Keratinocyte (primary cell): ENCODE results near the gene ALDOA. TPM values are rescaled to one million over a fixed set of nuclear protein-coding genes. Genes with fewer than 3 reads are reported as not detected.

Experiments used
- DNase-seq: peaks from one replicate; pipeline ENCODE4 v3.0.0-alpha.2; 2011; ENCODE audit warnings: low read depth, missing footprints, low spot score
- FAIRE-seq: peaks from 2 replicates; lab custom pipeline; 2011; peaks lifted over from hg19 to GRCh38; lab: Jason Lieb, UNC
- H2AFZ ChIP-seq: 2 replicates; pipeline ENCODE4 v1.6.0; 2012; ENCODE audit warnings: low read length, control low read depth, inconsistent platforms; ENCODE audit not compliant: control insufficient read depth
- H3K27ac ChIP-seq: 2 replicates; pipeline ENCODE4 v1.5.1; 2011; ENCODE audit warnings: low read length; ENCODE audit not compliant: control insufficient read depth, insufficient read depth
- H3K27me3 ChIP-seq: 3 replicates; pipeline ENCODE4 v1.6.0; 2011; ENCODE audit warnings: low read length; ENCODE audit not compliant: control insufficient read depth, insufficient read depth; ENCODE audit errors: extremely low read depth
- H3K36me3 ChIP-seq, 2 experiments: 2 replicates in 1 of 2; 3 replicates in 1 of 2; pipeline ENCODE4 v1.5.1; 2011; ENCODE audit warnings: low read length in 2 of 2, mild to moderate bottlenecking in 1 of 2; ENCODE audit not compliant: control insufficient read depth in 2 of 2, insufficient read depth in 2 of 2; ENCODE audit errors: extremely low read depth in 1 of 2
- H3K4me1 ChIP-seq: 3 replicates; pipeline ENCODE4 v1.5.1; 2011; ENCODE audit warnings: low read length; ENCODE audit not compliant: control insufficient read depth, insufficient read depth; ENCODE audit errors: extremely low read depth
- H3K4me2 ChIP-seq: 3 replicates; pipeline ENCODE4 v1.6.0; 2011; ENCODE audit warnings: low read depth, low read length; ENCODE audit not compliant: control insufficient read depth, insufficient read depth; ENCODE audit errors: extremely low read depth
- H3K4me3 ChIP-seq, 3 experiments: fragments of 200-600 bp in 1 of 3; sonication (generic) in 1 of 3; 2 replicates in 2 of 3; 3 replicates in 1 of 3; pipeline ENCODE4 v1.5.1; 2011 to 2016; ENCODE audit warnings: low read length in 3 of 3, mild to moderate bottlenecking in 3 of 3, control low read depth in 2 of 3, inconsistent platforms in 1 of 3, low read depth in 1 of 3, mixed read lengths in 1 of 3, mixed run types in 1 of 3, moderate library complexity in 1 of 3; ENCODE audit not compliant: control insufficient read depth in 2 of 3, insufficient read depth in 2 of 3; ENCODE audit errors: extremely low read depth in 1 of 3
- H3K79me2 ChIP-seq: 2 replicates; pipeline ENCODE4 v1.6.0; 2012; ENCODE audit warnings: low read length; ENCODE audit not compliant: control insufficient read depth, insufficient read depth
- H3K9ac ChIP-seq: 3 replicates; pipeline ENCODE4 v1.6.0; 2011; ENCODE audit warnings: low read length; ENCODE audit not compliant: control insufficient read depth, insufficient read depth; ENCODE audit errors: extremely low read depth
- H3K9me1 ChIP-seq: 3 replicates; pipeline ENCODE4 v1.6.0; 2011; ENCODE audit warnings: low read length; ENCODE audit not compliant: control insufficient read depth, insufficient read depth; ENCODE audit errors: extremely low read depth
- H3K9me3 ChIP-seq: 2 replicates; pipeline ENCODE4 v1.5.1; 2012; ENCODE audit warnings: low read depth, low read length; ENCODE audit not compliant: control insufficient read depth
- H4K20me1 ChIP-seq: 3 replicates; pipeline ENCODE4 v1.6.0; 2011; ENCODE audit warnings: low read length; ENCODE audit not compliant: control insufficient read depth, insufficient read depth; ENCODE audit errors: extremely low read depth
- CTCF ChIP-seq, 3 experiments: IDR thresholded peaks in 1 of 3; conservative IDR thresholded peaks in 1 of 3; optimal IDR thresholded peaks in 1 of 3; 2 replicates in 2 of 3; 3 replicates in 1 of 3; pipeline versions ENCODE3 to v1.5.1; 2011; ENCODE audit warnings: low read length in 3 of 3, mild to moderate bottlenecking in 3 of 3, moderate library complexity in 2 of 3, control low read depth in 1 of 3, inconsistent platforms in 1 of 3; ENCODE audit not compliant: insufficient read depth in 2 of 3; ENCODE audit errors: extremely low read depth in 1 of 3
- EZH2 ChIP-seq: IDR thresholded peaks from one replicate; pipeline ENCODE4 v1.6.1; 2012; ENCODE audit warnings: inconsistent platforms, mild to moderate bottlenecking, low read length, moderate library complexity
- dilution Hi-C: fragments of 300-500 bp; cut with MboI; formaldehyde crosslinking; loops from one replicate; pipeline ENCODE4 v1.7.0; 2020; ENCODE audit warnings: low sequenced_read_pairs; ENCODE audit not compliant: extremely low pct_ligation_motif_present
- polyA plus RNA-seq, 5 experiments: library from polyadenylated mRNA; depleted of rRNA in 3 of 5; stranded (reverse) in 3 of 5; stranded (forward) in 1 of 5; unstranded in 1 of 5; fragments of >200 nt; gene quantifications; 1 replicate in 1 of 5; 2 replicates in 3 of 5; 3 replicates in 1 of 5; pipeline versions ENCODE4 v1.2.1 to v1.2.3, GENCODE V29; 2011 to 2012; ENCODE audit warnings: missing spikeins in 2 of 5, low read depth in 1 of 5, low replicate concordance in 1 of 5

ALDOA gene
- polyA plus RNA-seq, 1 donor (not counting 4 experiments of a cell fraction or from before 2014, with no cell fraction given) = 800 TPM

- H3K4me1 ChIP-seq = no peaks in the 10 kb centered on the region
- no peak overlapping the region for H2AFZ ChIP-seq
- TF ChIP-seq EZH2 = no peak
- TF ChIP-seq CTCF (optimal IDR thresholded peaks at IDR 0.05 in 1 of 3, IDR thresholded peaks at IDR 0.05 in 1 of 3, conservative IDR thresholded peaks at IDR 0.05 in 1 of 3; ENCODE audit: extremely low read depth in 1 of 3, insufficient read depth in 2 of 3, low read length in 3 of 3) = peak in 2 of 3 experiments; percentile 21 to 35
- H3K9ac ChIP-seq = no peak overlapping the region
- H3K79me2 ChIP-seq = no peaks in the 10 kb centered on the region
- no peak overlapping the region for H3K27ac ChIP-seq
- H3K4me2 ChIP-seq = no peak overlapping the region
- dilution Hi-C loops = no loop called here
- no peaks in the 10 kb centered on the region for H4K20me1 ChIP-seq
- no peak overlapping the region for H3K4me3 ChIP-seq
- no peaks in the 10 kb centered on the region for H3K9me1 ChIP-seq
- no peaks in the 10 kb centered on the region for H3K36me3 ChIP-seq
- H3K27me3 ChIP-seq = no peaks in the 10 kb centered on the region
- DNase-seq (no peak), FAIRE-seq (no peak)
- no peaks in the 10 kb centered on the region for H3K9me3 ChIP-seq
Observed at GRCh38 chr16:30041841-30042240, 23.7 kb upstream of the ALDOA start.

DNA sequence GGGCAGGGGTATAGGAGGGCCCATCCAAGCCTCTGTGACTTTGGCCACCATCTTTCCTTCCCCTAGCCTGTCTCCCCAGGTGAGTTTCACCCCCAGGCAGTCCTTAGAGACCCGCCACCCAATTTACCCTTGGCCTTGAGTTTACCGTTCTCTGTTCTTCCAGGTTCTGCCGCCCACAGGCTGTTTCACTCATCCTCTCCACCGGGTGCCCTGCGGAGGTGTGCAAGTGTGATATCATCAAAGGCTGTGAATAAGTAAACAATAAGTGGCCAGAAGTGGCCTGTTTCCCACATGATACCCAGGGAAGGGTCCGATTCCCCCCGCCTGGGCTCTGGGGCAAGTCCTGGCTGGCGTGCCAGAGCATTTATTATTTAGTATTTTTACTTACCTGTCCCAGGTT, 19.4 kb upstream of the ALDOA start:
- no peaks in the 10 kb centered on the region for H3K9me3 ChIP-seq
- FAIRE-seq = no peak
- dilution Hi-C loops = no loop called here
- H3K4me3 ChIP-seq = no peak overlapping the region
- no peak for TF ChIP-seq CTCF (optimal IDR thresholded peaks at IDR 0.05 in 1 of 3, IDR thresholded peaks at IDR 0.05 in 1 of 3, conservative IDR thresholded peaks at IDR 0.05 in 1 of 3; ENCODE audit: extremely low read depth in 1 of 3, insufficient read depth in 2 of 3, low read length in 3 of 3)
- no peak for TF ChIP-seq EZH2
- no peak for DNase-seq
- H3K79me2 ChIP-seq = no peaks in the 10 kb centered on the region
- no peaks in the 10 kb centered on the region for H3K36me3 ChIP-seq
- no peaks in the 10 kb centered on the region for H3K27me3 ChIP-seq
- no peak overlapping the region for H3K9ac ChIP-seq
- H3K4me1 ChIP-seq = peaks cover 3% of the 10 kb centered on the region
- H3K27ac ChIP-seq = no peak overlapping the region
- H3K9me1 ChIP-seq = no peaks in the 10 kb centered on the region
- no peak overlapping the region for H2AFZ ChIP-seq
- no peak overlapping the region for H3K4me2 ChIP-seq
- no peaks in the 10 kb centered on the region for H4K20me1 ChIP-seq
